Neural cell (in vitro differentiated cells): ENCODE measurements around the gene SLC51A.

Source experiments
- CTCF ChIP-seq: fragments of 450-650 bp; IDR thresholded peaks from 2 replicates; pipeline ENCODE4 v1.5.1; 2014; ENCODE audit warnings: antibody characterized with exemption, mild to moderate bottlenecking, moderate library complexity; ENCODE audit not compliant: poor library complexity, severe bottlenecking
- EP300 ChIP-seq: fragments of 450-650 bp; conservative IDR thresholded peaks from 2 replicates; pipeline ENCODE4 v1.6.1; 2014; ENCODE audit warnings: antibody characterized with exemption, mild to moderate bottlenecking, moderate library complexity; ENCODE audit not compliant: poor library complexity, severe bottlenecking
- EZH2 ChIP-seq: fragments of 200-600, 300-800 bp; shearing (Covaris generic), sonication (generic); IDR thresholded peaks from 2 replicates; pipeline ENCODE4 v1.6.1; 2014; ENCODE audit warnings: antibody characterized with exemption, low read length, borderline replicate concordance, mild to moderate bottlenecking; ENCODE audit not compliant: insufficient read depth, poor library complexity, severe bottlenecking
- MXI1 ChIP-seq: fragments of 450-650 bp; conservative IDR thresholded peaks from 2 replicates; pipeline ENCODE4 v1.6.1; 2014; ENCODE audit warnings: antibody characterized with exemption, mild to moderate bottlenecking; ENCODE audit not compliant: poor library complexity, severe bottlenecking
- POLR2AphosphoS5 ChIP-seq: IDR thresholded peaks from 2 replicates; pipeline ENCODE4 v1.6.1; 2012
- REST ChIP-seq: IDR thresholded peaks from 2 replicates; pipeline ENCODE4 v1.6.1; 2012; ENCODE audit warnings: borderline replicate concordance
- SMC3 ChIP-seq: fragments of 450-650 bp; conservative IDR thresholded peaks from 2 replicates; pipeline ENCODE4 v1.6.1; 2014; ENCODE audit warnings: antibody characterized with exemption, mild to moderate bottlenecking, moderate library complexity; ENCODE audit not compliant: poor library complexity
- TAF1 ChIP-seq: IDR thresholded peaks from 2 replicates; pipeline ENCODE4 v1.6.1; 2012; ENCODE audit warnings: low read depth

GRCh38 chr3:196177567-196177966, 38.8 kb upstream of the SLC51A start:
- no peak for TF ChIP-seq SMC3
- TF ChIP-seq CTCF, result no peak
- no peak for TF ChIP-seq TAF1
- TF ChIP-seq POLR2AphosphoS5, result no peak
- TF ChIP-seq MXI1, result no peak
- TF ChIP-seq EP300, result no peak
- no peak for TF ChIP-seq REST
- no peak for TF ChIP-seq EZH2
